Kidney epithelial cell (primary cell): Measurements from ENCODE around the gene NHERF2. TPM values are rescaled to one million over a fixed set of nuclear protein-coding genes. Genes with fewer than 3 reads are reported as not detected.

ENCODE experiments used
- DNase-seq: peaks from one replicate; pipeline ENCODE4 v3.0.0-alpha.2; 2010; ENCODE audit warnings: low read depth
- H3K27me3 ChIP-seq: 2 replicates; pipeline ENCODE4 v1.6.0; 2011; ENCODE audit warnings: low read length; ENCODE audit not compliant: control insufficient read depth, insufficient read depth
- H3K36me3 ChIP-seq: 2 replicates; pipeline ENCODE4 v1.5.1; 2011; ENCODE audit warnings: low read length; ENCODE audit not compliant: control insufficient read depth, insufficient read depth
- H3K4me3 ChIP-seq: 2 replicates; pipeline ENCODE4 v1.5.1; 2011; ENCODE audit warnings: low read depth, mild to moderate bottlenecking, control low read depth, low read length
- CTCF ChIP-seq: IDR thresholded peaks from 2 replicates; pipeline ENCODE4 v1.5.1; 2011; ENCODE audit warnings: mild to moderate bottlenecking, moderate library complexity, low read length, control low read depth, inconsistent platforms; ENCODE audit not compliant: insufficient read depth, poor library complexity, severe bottlenecking
- total RNA-seq: library from RNA; depleted of rRNA; stranded (reverse); fragments of >200 nt; gene quantifications from 2 replicates; pipeline ENCODE4 v1.2.3, GENCODE V29; 2015

NHERF2 gene
- 27.5 and 46.3 TPM in 2 replicates for total RNA-seq

DNA sequence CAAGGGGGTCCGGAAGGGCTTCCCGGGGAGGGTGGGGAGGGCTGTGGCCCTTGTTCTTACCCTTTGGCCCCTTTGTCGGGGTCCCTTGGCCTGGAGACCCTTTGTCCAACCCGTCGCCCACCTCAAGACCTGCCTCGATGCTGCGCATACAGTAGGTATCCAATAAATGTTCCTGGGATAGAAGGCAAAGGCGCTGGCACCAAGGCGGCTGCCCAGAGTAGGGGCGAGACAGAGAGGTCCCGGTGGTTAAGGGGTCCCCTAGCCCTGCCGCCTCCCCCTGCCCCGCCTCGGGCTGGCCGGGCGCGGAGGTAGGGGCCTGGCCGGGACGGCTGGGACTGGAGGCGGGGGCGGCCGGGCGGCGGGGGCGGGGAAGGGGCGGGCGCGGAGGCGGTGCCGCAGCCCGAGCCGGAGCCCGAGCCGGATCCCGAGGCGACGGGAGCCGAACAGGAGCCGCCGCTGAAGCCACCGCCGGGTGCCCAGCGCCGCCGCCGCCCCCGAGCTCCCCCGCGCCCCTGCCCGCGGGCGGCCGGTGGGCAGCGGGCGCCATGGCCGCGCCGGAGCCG is at the start of gene NHERF2:
NHERF2 (plus strand) TSS at position 442 of the 563 bp plus-strand sequence; CDS start at position 546, 104 bp downstream.
- no peak for DNase-seq
- TF ChIP-seq CTCF = no peak

GRCh38 chr16:1976951-1977874 is 49.5 kb upstream of the NHERF2 start:
- Histone ChIP-seq H3K4me3 (no peak overlapping the region), H3K36me3 (peaks cover 6% of the 10 kb centered on the region), H3K27me3 (peaks cover 41% of the 10 kb centered on the region)
- no peak for TF ChIP-seq CTCF
- no peak for DNase-seq

More for the DNA sequence above, at the start of gene NHERF2:
- Histone ChIP-seq H3K36me3 (no peaks in the 10 kb centered on the region), H3K27me3 (peaks cover 3% of the 10 kb centered on the region), H3K4me3 (peak within 1 kb of the TSS; percentile 50)

DNA sequence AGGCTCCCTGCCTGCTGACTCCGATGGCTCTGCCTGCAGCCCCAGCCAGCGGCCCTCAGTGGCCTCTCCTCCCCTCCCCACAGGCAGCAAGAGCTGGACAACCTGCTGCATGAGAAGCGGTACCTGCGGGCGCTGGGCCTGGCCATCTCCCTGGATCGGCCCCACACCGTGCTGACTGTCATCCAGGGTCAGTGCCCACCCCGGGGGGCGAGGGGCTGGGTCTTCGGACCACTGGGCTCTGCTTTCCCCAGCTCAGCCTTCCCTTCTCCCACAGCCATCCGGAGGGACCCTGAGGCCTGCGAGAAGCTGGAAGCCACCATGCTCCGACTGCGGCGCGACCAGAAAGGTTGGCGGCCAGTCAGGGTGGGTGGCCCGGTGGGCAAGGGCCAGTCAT is 48.8 kb upstream of the NHERF2 start:
- no peak for DNase-seq
- peaks cover 48% of the 10 kb centered on the region for H3K27me3 ChIP-seq
- H3K36me3 ChIP-seq = peaks cover 6% of the 10 kb centered on the region
- no peak for TF ChIP-seq CTCF
- no peak overlapping the region for H3K4me3 ChIP-seq

- peaks cover 55% of the 10 kb centered on the region for H3K27me3 ChIP-seq
- H3K4me3 ChIP-seq = no peak overlapping the region
- no peak for DNase-seq
- peaks cover 6% of the 10 kb centered on the region for H3K36me3 ChIP-seq
- TF ChIP-seq CTCF = no peak
Observed at GRCh38 chr16:1978476-1979120, 48.1 kb upstream of the NHERF2 start.

DNA sequence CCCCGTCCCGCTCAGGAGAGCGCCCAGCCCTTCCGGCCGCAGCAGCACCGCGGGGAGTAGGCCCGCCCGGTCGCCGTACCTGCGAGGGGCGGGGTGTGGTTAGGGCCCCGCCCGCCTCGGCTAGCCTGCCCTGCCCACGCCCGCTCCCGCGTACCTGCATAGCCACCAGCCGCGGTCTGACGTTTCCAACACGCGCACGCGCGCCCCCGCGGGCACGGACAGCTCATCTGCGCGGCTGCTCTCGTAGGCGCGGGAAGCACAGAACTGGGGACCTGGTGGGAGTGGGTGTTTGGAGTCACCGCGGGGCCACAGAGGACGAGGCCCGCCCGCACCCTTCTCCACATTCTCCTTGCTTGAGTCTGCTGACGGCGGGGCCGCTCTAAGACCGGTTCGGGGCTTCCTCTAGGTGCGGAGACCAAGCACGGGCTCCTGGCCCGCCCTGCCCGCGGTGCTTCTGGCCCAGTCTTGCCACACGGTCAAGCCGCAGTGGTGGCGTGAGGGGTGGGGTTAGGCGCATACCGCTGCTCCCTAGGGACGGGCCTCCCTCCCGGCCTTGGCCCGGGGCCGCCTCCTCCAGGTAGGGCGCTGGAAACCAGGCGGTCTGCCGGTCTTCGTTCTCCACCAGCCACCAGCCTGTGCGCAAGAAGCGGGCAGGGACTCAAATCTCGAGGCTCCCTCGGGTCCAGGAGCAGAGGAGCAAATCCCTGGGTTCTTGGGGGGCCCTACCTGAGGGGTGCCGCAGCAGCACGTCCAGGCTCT is 47.3 kb upstream of the NHERF2 start:
- Histone ChIP-seq H3K27me3 (peaks cover 56% of the 10 kb centered on the region), H3K36me3 (peaks cover 6% of the 10 kb centered on the region), H3K4me3 (no peak overlapping the region)
- TF ChIP-seq CTCF = no peak
- DNase-seq = no peak
